SK-N-SH treated with all-trans-retinoic acid at 6 μM for 48 hours (cell line): Measurements from ENCODE around the gene GRK1.

ENCODE experiments used
- ARNTL ChIP-seq: fragments of 450-650 bp; formaldehyde crosslinking; IDR thresholded peaks from 2 replicates; pipeline ENCODE4 v1.5.0; 2020; ENCODE audit warnings: low read depth, mild to moderate bottlenecking, moderate library complexity, borderline replicate concordance
- GLIS3 ChIP-seq: fragments of 250-450 bp; sonication (Bioruptor Pico); IDR thresholded peaks from 2 replicates; pipeline ENCODE4 v1.5.0; 2020; ENCODE audit warnings: mild to moderate bottlenecking, moderate library complexity
- ISL1 ChIP-seq: fragments of 250-450 bp; sonication (Bioruptor Pico); IDR thresholded peaks from 2 replicates; pipeline ENCODE4 v2.1.2; 2022; ENCODE audit warnings: mild to moderate bottlenecking, moderate library complexity
- TCF4 ChIP-seq: fragments of 250-450 bp; sonication (Bioruptor Pico); IDR thresholded peaks from 2 replicates; pipeline ENCODE4 v1.8.0; 2021; ENCODE audit warnings: mild to moderate bottlenecking, moderate library complexity, borderline replicate concordance
- TOX ChIP-seq: fragments of 250-450 bp; sonication (Bioruptor Pico); IDR thresholded peaks from 2 replicates; pipeline ENCODE4 v1.8.0; 2021; ENCODE audit warnings: mild to moderate bottlenecking, moderate library complexity, borderline replicate concordance
- ZFP3 ChIP-seq: fragments of 250-450 bp; sonication (Bioruptor Pico); IDR thresholded peaks from 2 replicates; pipeline ENCODE4 v1.5.0; 2020; ENCODE audit warnings: mild to moderate bottlenecking, moderate library complexity
- ZNF70 ChIP-seq: fragments of 450-650 bp; formaldehyde crosslinking; IDR thresholded peaks from 2 replicates; pipeline ENCODE4 v1.5.0; 2020; ENCODE audit warnings: mild to moderate bottlenecking, moderate library complexity
- TF ChIP-seq, protein P1 (sequence below): fragments of 250-450 bp; sonication (Bioruptor Pico); IDR thresholded peaks from 2 replicates; pipeline ENCODE4 v1.5.1; 2020; ENCODE audit warnings: low read depth, mild to moderate bottlenecking, moderate library complexity
- TF ChIP-seq, protein P2 (sequence below): fragments of 250-450 bp; sonication (Bioruptor Pico); IDR thresholded peaks from 2 replicates; pipeline ENCODE4 v1.8.0; 2020; ENCODE audit warnings: mild to moderate bottlenecking, moderate library complexity, borderline replicate concordance

DNA sequence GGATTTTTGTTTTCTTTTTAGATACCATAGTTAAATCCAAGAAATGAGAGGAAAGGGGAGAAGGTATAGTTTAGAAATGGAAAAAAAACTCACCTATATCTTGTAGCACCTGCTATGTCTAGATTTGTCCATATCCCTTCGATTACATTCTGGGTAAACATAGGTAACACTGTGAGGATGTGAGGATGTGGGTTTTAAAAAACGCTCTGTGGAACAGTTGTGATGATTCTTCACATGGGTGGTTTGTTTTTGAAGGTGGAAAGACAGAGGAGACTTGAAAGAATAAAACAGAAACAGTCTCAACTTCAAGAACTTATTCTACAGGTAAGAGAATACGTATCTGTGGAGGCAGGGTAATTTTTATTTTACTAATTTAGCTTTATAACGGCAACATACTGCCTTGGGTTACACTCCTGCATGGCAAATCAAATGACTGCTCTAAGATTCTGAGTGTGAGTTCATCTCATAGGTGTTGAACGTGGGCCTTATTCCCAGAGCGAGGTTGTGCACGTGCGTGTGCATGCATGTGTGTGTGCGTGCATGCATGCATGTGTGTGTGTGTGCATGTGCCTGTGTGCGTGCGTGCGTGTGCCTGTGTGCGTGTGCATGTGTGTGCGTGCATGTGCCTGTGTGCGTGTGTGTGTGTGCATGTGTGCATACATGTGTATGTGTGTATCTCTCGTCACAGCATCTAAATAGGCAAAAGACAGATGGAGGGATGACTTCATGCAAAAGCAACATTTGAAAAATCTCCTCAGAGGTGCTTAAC, 32.6 kb upstream of the GRK1 start:
- TF ChIP-seq ZFP3 (no peak), ISL1 (CRISPR knock-in tag) (no peak), TCF4 (no peak), GLIS3 (no peak), ZNF70 (CRISPR knock-in tag) (no peak), TOX (CRISPR knock-in tag) (no peak), ARNTL (CRISPR knock-in tag) (no peak)
- TF ChIP-seq, protein P1, sequence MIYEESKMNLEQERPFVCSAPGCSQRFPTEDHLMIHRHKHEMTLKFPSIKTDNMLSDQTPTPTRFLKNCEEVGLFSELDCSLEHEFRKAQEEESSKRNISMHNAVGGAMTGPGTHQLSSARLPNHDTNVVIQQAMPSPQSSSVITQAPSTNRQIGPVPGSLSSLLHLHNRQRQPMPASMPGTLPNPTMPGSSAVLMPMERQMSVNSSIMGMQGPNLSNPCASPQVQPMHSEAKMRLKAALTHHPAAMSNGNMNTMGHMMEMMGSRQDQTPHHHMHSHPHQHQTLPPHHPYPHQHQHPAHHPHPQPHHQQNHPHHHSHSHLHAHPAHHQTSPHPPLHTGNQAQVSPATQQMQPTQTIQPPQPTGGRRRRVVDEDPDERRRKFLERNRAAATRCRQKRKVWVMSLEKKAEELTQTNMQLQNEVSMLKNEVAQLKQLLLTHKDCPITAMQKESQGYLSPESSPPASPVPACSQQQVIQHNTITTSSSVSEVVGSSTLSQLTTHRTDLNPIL (CRISPR knock-in tag): no peak
- TF ChIP-seq, protein P2, sequence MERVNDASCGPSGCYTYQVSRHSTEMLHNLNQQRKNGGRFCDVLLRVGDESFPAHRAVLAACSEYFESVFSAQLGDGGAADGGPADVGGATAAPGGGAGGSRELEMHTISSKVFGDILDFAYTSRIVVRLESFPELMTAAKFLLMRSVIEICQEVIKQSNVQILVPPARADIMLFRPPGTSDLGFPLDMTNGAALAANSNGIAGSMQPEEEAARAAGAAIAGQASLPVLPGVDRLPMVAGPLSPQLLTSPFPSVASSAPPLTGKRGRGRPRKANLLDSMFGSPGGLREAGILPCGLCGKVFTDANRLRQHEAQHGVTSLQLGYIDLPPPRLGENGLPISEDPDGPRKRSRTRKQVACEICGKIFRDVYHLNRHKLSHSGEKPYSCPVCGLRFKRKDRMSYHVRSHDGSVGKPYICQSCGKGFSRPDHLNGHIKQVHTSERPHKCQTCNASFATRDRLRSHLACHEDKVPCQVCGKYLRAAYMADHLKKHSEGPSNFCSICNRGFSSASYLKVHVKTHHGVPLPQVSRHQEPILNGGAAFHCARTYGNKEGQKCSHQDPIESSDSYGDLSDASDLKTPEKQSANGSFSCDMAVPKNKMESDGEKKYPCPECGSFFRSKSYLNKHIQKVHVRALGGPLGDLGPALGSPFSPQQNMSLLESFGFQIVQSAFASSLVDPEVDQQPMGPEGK (CRISPR knock-in tag): no peak
